ENCODE data around the gene MAGED1.

Gene MAGED1

DNA sequence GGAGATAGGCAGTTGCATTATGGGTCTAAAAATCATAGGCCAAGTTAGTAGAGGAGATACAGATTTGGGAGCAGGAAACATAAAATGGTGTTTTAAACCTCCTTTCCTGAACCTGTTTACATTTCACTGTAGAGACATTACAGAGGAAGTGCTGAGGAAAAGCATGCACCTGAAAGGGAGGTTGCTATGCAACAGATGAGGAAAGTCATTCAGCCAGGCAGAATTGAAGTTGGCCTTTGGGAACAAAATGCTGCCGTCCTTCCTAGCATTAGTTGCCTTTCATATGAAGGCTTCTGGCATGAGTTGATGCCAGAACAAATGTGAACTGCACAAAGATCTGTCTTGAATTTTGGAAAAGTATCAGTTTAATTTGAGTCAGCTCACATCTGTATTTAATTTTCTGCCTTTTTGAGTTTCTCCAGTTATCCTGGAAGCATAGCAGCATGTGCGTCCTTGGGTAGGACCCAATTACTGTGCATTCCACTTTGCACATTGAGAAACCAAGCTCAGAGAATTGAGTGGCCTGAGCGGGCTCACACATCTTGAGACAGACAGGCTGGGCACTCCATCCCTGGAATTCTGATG, 38.2 kb downstream of the MAGED1 start:
- H3K4me3 ChIP-seq (ENCODE audit: low read length): no peak overlapping the region
- H3K9me3 ChIP-seq (ENCODE audit: insufficient read depth, low read length): no peaks in the 10 kb centered on the region
- TF ChIP-seq EZH2phosphoT487 (IDR thresholded peaks at IDR 0.05; ENCODE audit: low read depth): no peak
- TF ChIP-seq, protein P1, sequence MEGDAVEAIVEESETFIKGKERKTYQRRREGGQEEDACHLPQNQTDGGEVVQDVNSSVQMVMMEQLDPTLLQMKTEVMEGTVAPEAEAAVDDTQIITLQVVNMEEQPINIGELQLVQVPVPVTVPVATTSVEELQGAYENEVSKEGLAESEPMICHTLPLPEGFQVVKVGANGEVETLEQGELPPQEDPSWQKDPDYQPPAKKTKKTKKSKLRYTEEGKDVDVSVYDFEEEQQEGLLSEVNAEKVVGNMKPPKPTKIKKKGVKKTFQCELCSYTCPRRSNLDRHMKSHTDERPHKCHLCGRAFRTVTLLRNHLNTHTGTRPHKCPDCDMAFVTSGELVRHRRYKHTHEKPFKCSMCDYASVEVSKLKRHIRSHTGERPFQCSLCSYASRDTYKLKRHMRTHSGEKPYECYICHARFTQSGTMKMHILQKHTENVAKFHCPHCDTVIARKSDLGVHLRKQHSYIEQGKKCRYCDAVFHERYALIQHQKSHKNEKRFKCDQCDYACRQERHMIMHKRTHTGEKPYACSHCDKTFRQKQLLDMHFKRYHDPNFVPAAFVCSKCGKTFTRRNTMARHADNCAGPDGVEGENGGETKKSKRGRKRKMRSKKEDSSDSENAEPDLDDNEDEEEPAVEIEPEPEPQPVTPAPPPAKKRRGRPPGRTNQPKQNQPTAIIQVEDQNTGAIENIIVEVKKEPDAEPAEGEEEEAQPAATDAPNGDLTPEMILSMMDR (IDR thresholded peaks at IDR 0.05; ENCODE audit: low read depth, low read length): no peak
- H3K9ac ChIP-seq (ENCODE audit: low read length): no peak overlapping the region
- no peaks in the 10 kb centered on the region for H4K20me1 ChIP-seq (ENCODE audit: insufficient read depth, low read length)
- H3K79me2 ChIP-seq (ENCODE audit: low read length): no peaks in the 10 kb centered on the region
- H3K4me1 ChIP-seq (ENCODE audit: low read length): no peaks in the 10 kb centered on the region
- no peak overlapping the region for H2AFZ ChIP-seq (ENCODE audit: low read depth, low read length)
- no peak overlapping the region for H3K27ac ChIP-seq (ENCODE audit: low read length)
- no peak overlapping the region for H3K4me2 ChIP-seq (ENCODE audit: low read length)
- no peaks in the 10 kb centered on the region for H3K27me3 ChIP-seq (ENCODE audit: low read depth, low read length)
- no peaks in the 10 kb centered on the region for H3K36me3 ChIP-seq (replicated peaks; ENCODE audit: low read depth, low read length)

All from OCI-LY3 (cell line).